ENCODE measurements around the gene RPH3AL. TPM values are rescaled to one million over a fixed set of nuclear protein-coding genes. Genes with fewer than 3 reads are reported as not detected.

Gene RPH3AL
- total and polyA plus RNA-seq, 2 of the 8 experiments (the other 6 are each of a cell fraction or from before 2014, with no cell fraction given), result 5.6 to 5.8 TPM

- Histone ChIP-seq H3K14ac (ENCODE audit: insufficient read length) (no peak overlapping the region), H3K9ac (replicated peaks in 1 of 4; ENCODE audit: extremely low read depth in 1 of 4, low read depth in 3 of 4, low read length in 3 of 4) (no peak overlapping the region), H2BK120ac (replicated peaks; ENCODE audit: low read depth, low read length) (no peak overlapping the region), H3K23me2 (ENCODE audit: low read depth, low read length) (no peaks in the 10 kb centered on the region), H3K79me2 (ENCODE audit: control insufficient read depth in 1 of 2, insufficient read depth in 2 of 2, low read length in 2 of 2) (no peaks in the 10 kb centered on the region), H3K27me3 (replicated peaks in 1 of 4; ENCODE audit: control insufficient read depth in 3 of 4, extremely low read depth in 1 of 4, insufficient read depth in 3 of 4, low read length in 3 of 4) (no peaks in the 10 kb centered on the region), H3K56ac (replicated peaks; ENCODE audit: insufficient read length, low read depth, low read length) (no peak overlapping the region), H2BK12ac (ENCODE audit: low read depth, low read length) (no peak overlapping the region), H4K5ac (ENCODE audit: insufficient read length, low read depth, low read length) (no peak overlapping the region), H2BK5ac (ENCODE audit: low read depth, low read length) (no peak overlapping the region), H3K23ac (ENCODE audit: insufficient read length) (no peak overlapping the region), H3K4me1 (replicated peaks in 1 of 4; ENCODE audit: control insufficient read depth in 3 of 4, insufficient read depth in 4 of 4, low read length in 3 of 4) (no peaks in the 10 kb centered on the region; a peak in 1 of 7 replicates), H2AFZ (ENCODE audit: low read length) (no peak overlapping the region), H2BK15ac (ENCODE audit: low read length) (no peak overlapping the region), H3K27ac (ENCODE audit: low read depth, low read length) (no peak overlapping the region), H2AK5ac (ENCODE audit: low read depth, low read length) (no peak overlapping the region), H2BK20ac (ENCODE audit: low read length) (no peak overlapping the region), H3K36me3 (ENCODE audit: control insufficient read depth in 2 of 4, insufficient read depth in 4 of 4, low read length in 3 of 4) (no peaks in the 10 kb centered on the region), H3K9me3 (ENCODE audit: insufficient read depth in 2 of 2, low read depth in 1 of 2, low read length in 1 of 2) (no peaks in the 10 kb centered on the region), H3K18ac (ENCODE audit: extremely low read depth, low read length) (no peak overlapping the region), H4K91ac (replicated peaks; ENCODE audit: insufficient read length, low read length) (no peak overlapping the region), H3K79me1 (ENCODE audit: low read depth, low read length) (no peaks in the 10 kb centered on the region), H4K20me1 (replicated peaks in 1 of 2; ENCODE audit: control insufficient read depth in 1 of 2, insufficient read depth in 2 of 2, low read length in 2 of 2) (no peaks in the 10 kb centered on the region), H4K8ac (ENCODE audit: extremely low read depth, insufficient read depth, low read length) (no peak overlapping the region), H3K4me3 (ENCODE audit: extremely low read depth in 1 of 4, insufficient read depth in 2 of 4, low read depth in 3 of 4, low read length in 4 of 4) (no peak overlapping the region), H3K4me2 (ENCODE audit: insufficient read depth in 1 of 2, low read depth in 2 of 2, low read length in 2 of 2) (no peak overlapping the region), H3K4ac (replicated peaks; ENCODE audit: insufficient read length, low read depth, low read length) (no peak overlapping the region)
- peak in 1 of 2 experiments; percentile 64 for DNase-seq (ENCODE audit: low read depth in 1 of 2, low spot score in 2 of 2)
- FAIRE-seq, result peak; percentile 78
- 75% methylated on average over 11 of the region's 11 CpGs; no CpG with 5 or more reads in 1 of the 2 experiments for WGBS, 2 experiments (ENCODE audit: extremely low coverage in 1 of 2, insufficient coverage in 1 of 2, insufficient read length in 1 of 2, insufficient replicate concordance in 2 of 2, low coverage in 1 of 2, low lambda C conversion rate in 2 of 2, missing lambda C conversion rate in 1 of 2)
- ChIA-PET POLR2A (ENCODE audit: partially characterized antibody) (no interaction called here), CTCF (ENCODE audit: partially characterized antibody) (interaction anchor here (0.5 to 3.4 kb wide), 22 partner anchors 9 to 536 kb away, joined by 3 to 21 read pairs (median 4); no protein-coding TSS in a partner anchor)
- TF ChIP-seq RAD21 (IDR thresholded peaks at IDR 0.05 in 1 of 2, conservative IDR thresholded peaks at IDR 0.05 in 1 of 2; ENCODE audit: low read depth in 2 of 2, low read length in 2 of 2) (peak; percentile 23 to 47; a peak in 3 of 4 replicates), CTCF (IDR thresholded peaks at IDR 0.05; ENCODE audit: control extremely low read depth in 1 of 3, insufficient read depth in 1 of 3, low read depth in 1 of 3, low read length in 3 of 3) (peak; percentile 48 to 62 (median 50)), CEBPB (IDR thresholded peaks at IDR 0.05; ENCODE audit: low read depth, low read length) (no peak)
Measured at GRCh38 chr17:163514-164098, 189.0 kb downstream of the RPH3AL start.

Measured in H1 (cell line).